Panc1 (cell line): ENCODE measurements around the gene DAPK2. TPM values are rescaled to one million over a fixed set of nuclear protein-coding genes. Genes with fewer than 3 reads are reported as not detected.

Experiments
- ATAC-seq: fragments of 200-7000 bp; cut with Tn5 transposase; 2 replicates; pipeline ENCODE4 v1.9.1; 2020; ENCODE audit warnings: mild to moderate bottlenecking, moderate library complexity
- BruUV-seq: library from RNA; stranded (reverse); fragments of 400-500 nt; replicated peaks from 2 replicates; lab custom pipeline; 2021; lab: Mats Ljungman, UMichigan
- CTCF ChIA-PET: fragments of 300-600 bp; sonication (Branson Sonifier 250); formaldehyde crosslinking; loops from one replicate; lab custom pipeline; 2022; ENCODE audit warnings: antibody characterized with exemption; lab: Charles Lee
- POLR2A ChIA-PET: fragments of 300-600 bp; sonication (Branson Sonifier 250); formaldehyde crosslinking; loops from one replicate; lab custom pipeline; 2022; ENCODE audit warnings: antibody characterized with exemption; lab: Charles Lee
- DNase-seq: peaks from one replicate; pipeline ENCODE4 v3.0.0-alpha.2; 2010; ENCODE audit warnings: low read depth, low spot score
- H3K27ac ChIP-seq: 2 replicates; pipeline ENCODE4 v1.5.1; 2011; ENCODE audit warnings: mild to moderate bottlenecking, low read length, inconsistent platforms
- H3K27me3 ChIP-seq: fragments of 200-500 bp; sonication (Bioruptor generic); 2 replicates; pipeline ENCODE4 v1.6.0; 2014; ENCODE audit warnings: low read length, inconsistent platforms; ENCODE audit not compliant: control insufficient read depth, insufficient read depth
- H3K36me3 ChIP-seq: fragments of 200-500 bp; sonication (Bioruptor generic); 2 replicates; pipeline ENCODE4 v1.5.1; 2014; ENCODE audit warnings: inconsistent platforms, mild to moderate bottlenecking, low read length, moderate library complexity; ENCODE audit not compliant: control insufficient read depth, insufficient read depth
- H3K4me1 ChIP-seq: 2 replicates; pipeline ENCODE4 v1.5.1; 2011; ENCODE audit warnings: inconsistent platforms, mild to moderate bottlenecking, low read length, moderate library complexity; ENCODE audit not compliant: control insufficient read depth, insufficient read depth
- H3K4me3 ChIP-seq, 2 experiments: 2 replicates each; pipeline ENCODE4 v1.5.1; 2011 to 2012; ENCODE audit warnings: low read depth in 2 of 2, low read length in 2 of 2, mild to moderate bottlenecking in 2 of 2, inconsistent platforms in 1 of 2, moderate library complexity in 1 of 2
- H3K9me3 ChIP-seq: fragments of 200-500 bp; sonication (Bioruptor generic); 2 replicates; pipeline ENCODE4 v1.5.1; 2014; ENCODE audit warnings: low read depth, mild to moderate bottlenecking, inconsistent platforms, low read length, moderate library complexity; ENCODE audit not compliant: control insufficient read depth, insufficient read depth
- POLR2AphosphoS5 ChIP-seq: IDR thresholded peaks from 2 replicates; pipeline ENCODE4 v1.6.1; 2012; ENCODE audit warnings: mild to moderate bottlenecking, low read depth, low read length, moderate library complexity
- SIN3A ChIP-seq: IDR thresholded peaks from 2 replicates; pipeline ENCODE4 v1.6.1; 2012; ENCODE audit warnings: low read depth, mild to moderate bottlenecking, low read length, moderate library complexity, borderline replicate concordance; ENCODE audit not compliant: insufficient read depth
- TCF7L2 ChIP-seq: IDR thresholded peaks from 2 replicates; pipeline ENCODE4 v1.6.1; 2011; ENCODE audit warnings: mild to moderate bottlenecking, low read depth, low read length, inconsistent platforms
- in situ Hi-C: cut with HindIII; loops from 2 replicates; pipeline ENCODE4 v1.10.0; 2016; ENCODE audit warnings: low sequenced_read_pairs, low pct_unique_long_range_greater_than_20kb
- intact Hi-C: fragments of 100-400 bp; cut with micrococcal nuclease; formaldehyde crosslinking; loops from one replicate; pipeline ENCODE4 v1.10.0; 2022; ENCODE audit not compliant: unreplicated experiment
- total RNA-seq: library from RNA; stranded (reverse); gene quantifications from one replicate; pipeline ENCODE4 v1.2.1, GENCODE V29; 2021; ENCODE audit not compliant: unreplicated experiment
- TF ChIP-seq, protein P1 (sequence below), 2 experiments: IDR thresholded peaks; 2 replicates each; pipeline ENCODE4 v1.6.1; 2011 to 2012; ENCODE audit warnings: low read depth in 2 of 2, control low read depth in 1 of 2, low read length in 1 of 2, mild to moderate bottlenecking in 1 of 2, moderate library complexity in 1 of 2; ENCODE audit not compliant: insufficient read depth in 1 of 2
- TF ChIP-seq, protein P2 (sequence below): fragments of 450-650 bp; IDR thresholded peaks from 2 replicates; pipeline ENCODE4 v1.5.1; 2017; ENCODE audit warnings: mild to moderate bottlenecking

DAPK2 gene
- total RNA-seq, 1 experiment from 2014 or later = 10.2 TPM

DNA sequence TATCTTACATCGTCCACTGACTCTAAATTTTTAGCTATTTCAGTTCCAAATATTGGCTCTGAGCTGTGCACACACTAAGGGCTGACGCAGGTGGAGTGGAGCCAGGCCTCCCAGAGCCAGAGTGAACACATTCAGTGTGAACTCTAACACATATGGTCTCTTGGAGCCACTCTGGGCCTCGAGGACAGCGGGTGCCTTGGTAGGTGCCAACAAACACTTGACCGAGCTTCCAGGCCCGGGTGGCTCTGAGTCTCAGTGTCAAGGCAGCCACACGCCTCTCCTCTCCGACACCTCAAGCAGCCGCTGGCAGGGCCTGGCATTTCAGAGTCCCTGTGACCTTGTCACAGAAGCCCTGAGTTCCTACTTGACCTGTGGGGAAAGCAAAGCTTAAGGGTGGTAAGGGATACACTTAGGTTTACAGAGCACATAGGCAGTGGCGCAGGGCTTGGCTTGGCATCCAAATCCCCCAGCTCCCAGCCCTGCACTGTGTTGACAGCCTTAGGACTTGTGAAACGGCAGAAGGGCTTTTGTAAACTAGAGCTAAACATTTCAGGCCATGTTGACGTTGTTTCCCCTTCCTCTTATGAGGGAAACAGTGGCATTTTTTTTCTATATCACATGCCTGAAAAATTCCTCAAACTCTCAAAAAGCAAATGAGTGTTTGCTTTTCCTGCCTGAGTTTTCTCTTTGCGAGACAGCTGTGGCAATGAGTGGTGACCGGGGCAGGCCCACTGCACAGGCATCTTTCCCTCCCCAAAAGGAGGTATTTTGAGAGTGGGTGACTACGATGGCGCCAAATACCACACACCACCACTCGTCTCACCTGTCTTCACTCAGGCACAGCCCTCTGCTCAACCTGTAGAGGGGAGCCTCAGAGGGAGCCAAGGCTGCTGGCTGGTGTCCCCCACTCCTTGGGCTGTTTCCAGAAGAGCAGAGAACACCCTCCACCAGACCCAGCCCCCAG is 60.8 kb downstream of the DAPK2 start:
- POLR2A ChIA-PET = no interaction called here
- no peak for ATAC-seq

DNA sequence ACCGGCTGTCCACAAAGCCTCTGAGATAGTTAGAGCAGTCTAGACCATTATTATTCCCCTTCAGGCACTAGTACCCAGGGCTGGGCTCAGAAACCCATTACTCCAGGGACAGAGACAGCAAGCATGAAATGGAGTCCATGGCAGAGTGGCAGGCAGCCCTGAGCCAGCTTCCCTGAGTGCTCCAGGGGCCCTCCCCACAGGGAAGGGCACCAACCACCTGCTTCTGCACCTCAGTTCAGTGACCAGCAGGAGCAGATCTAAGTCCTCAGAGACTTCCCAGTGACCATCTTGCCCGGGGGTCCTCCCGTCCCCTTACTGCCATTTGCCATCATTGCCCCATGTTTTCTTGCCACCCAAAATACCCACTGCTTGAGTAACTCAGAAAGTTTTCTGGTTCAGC is 62.0 kb downstream of the DAPK2 start:
- in situ Hi-C loops (no loop called here), intact Hi-C loops (no loop called here)
- ATAC-seq (no peak), DNase-seq (no peak)
- Histone ChIP-seq H3K9me3 (no peaks in the 10 kb centered on the region), H3K4me1 (no peaks in the 10 kb centered on the region), H3K4me3 (no peak overlapping the region), H3K27me3 (no peaks in the 10 kb centered on the region), H3K36me3 (no peaks in the 10 kb centered on the region), H3K27ac (no peak overlapping the region)
- TF ChIP-seq, protein P1, sequence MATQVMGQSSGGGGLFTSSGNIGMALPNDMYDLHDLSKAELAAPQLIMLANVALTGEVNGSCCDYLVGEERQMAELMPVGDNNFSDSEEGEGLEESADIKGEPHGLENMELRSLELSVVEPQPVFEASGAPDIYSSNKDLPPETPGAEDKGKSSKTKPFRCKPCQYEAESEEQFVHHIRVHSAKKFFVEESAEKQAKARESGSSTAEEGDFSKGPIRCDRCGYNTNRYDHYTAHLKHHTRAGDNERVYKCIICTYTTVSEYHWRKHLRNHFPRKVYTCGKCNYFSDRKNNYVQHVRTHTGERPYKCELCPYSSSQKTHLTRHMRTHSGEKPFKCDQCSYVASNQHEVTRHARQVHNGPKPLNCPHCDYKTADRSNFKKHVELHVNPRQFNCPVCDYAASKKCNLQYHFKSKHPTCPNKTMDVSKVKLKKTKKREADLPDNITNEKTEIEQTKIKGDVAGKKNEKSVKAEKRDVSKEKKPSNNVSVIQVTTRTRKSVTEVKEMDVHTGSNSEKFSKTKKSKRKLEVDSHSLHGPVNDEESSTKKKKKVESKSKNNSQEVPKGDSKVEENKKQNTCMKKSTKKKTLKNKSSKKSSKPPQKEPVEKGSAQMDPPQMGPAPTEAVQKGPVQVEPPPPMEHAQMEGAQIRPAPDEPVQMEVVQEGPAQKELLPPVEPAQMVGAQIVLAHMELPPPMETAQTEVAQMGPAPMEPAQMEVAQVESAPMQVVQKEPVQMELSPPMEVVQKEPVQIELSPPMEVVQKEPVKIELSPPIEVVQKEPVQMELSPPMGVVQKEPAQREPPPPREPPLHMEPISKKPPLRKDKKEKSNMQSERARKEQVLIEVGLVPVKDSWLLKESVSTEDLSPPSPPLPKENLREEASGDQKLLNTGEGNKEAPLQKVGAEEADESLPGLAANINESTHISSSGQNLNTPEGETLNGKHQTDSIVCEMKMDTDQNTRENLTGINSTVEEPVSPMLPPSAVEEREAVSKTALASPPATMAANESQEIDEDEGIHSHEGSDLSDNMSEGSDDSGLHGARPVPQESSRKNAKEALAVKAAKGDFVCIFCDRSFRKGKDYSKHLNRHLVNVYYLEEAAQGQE (IDR thresholded peaks at IDR 0.05; ENCODE audit: insufficient read depth in 1 of 2, low read depth in 2 of 2, low read length in 1 of 2) = no peak
- TF ChIP-seq SIN3A (no peak), TCF7L2 (no peak), POLR2AphosphoS5 (no peak)
- TF ChIP-seq, protein P2, sequence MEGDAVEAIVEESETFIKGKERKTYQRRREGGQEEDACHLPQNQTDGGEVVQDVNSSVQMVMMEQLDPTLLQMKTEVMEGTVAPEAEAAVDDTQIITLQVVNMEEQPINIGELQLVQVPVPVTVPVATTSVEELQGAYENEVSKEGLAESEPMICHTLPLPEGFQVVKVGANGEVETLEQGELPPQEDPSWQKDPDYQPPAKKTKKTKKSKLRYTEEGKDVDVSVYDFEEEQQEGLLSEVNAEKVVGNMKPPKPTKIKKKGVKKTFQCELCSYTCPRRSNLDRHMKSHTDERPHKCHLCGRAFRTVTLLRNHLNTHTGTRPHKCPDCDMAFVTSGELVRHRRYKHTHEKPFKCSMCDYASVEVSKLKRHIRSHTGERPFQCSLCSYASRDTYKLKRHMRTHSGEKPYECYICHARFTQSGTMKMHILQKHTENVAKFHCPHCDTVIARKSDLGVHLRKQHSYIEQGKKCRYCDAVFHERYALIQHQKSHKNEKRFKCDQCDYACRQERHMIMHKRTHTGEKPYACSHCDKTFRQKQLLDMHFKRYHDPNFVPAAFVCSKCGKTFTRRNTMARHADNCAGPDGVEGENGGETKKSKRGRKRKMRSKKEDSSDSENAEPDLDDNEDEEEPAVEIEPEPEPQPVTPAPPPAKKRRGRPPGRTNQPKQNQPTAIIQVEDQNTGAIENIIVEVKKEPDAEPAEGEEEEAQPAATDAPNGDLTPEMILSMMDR = no peak
- CTCF ChIA-PET = no interaction called here
- no TSS peak for BruUV-seq
- POLR2A ChIA-PET = no interaction called here

More for the DNA sequence above, 60.8 kb downstream of the DAPK2 start:
- CTCF ChIA-PET = no interaction called here
- in situ Hi-C loops = no loop called here
- H3K36me3 ChIP-seq = no peaks in the 10 kb centered on the region
- intact Hi-C loops = no loop called here
- no peaks in the 10 kb centered on the region for H3K9me3 ChIP-seq
- no peak for DNase-seq
- TF ChIP-seq TCF7L2 = no peak
- TF ChIP-seq, protein P1 (IDR thresholded peaks at IDR 0.05; ENCODE audit: insufficient read depth in 1 of 2, low read depth in 2 of 2, low read length in 1 of 2) = no peak
- TF ChIP-seq, protein P2 = no peak
- no TSS peak for BruUV-seq
- H3K27ac ChIP-seq = no peak overlapping the region
- no peaks in the 10 kb centered on the region for H3K27me3 ChIP-seq
- H3K4me3 ChIP-seq = no peak overlapping the region
- H3K4me1 ChIP-seq = no peaks in the 10 kb centered on the region
